ENCODE data around the gene VPS16. TPM values are rescaled to one million over a fixed set of nuclear protein-coding genes. Genes with fewer than 3 reads are reported as not detected.
"Not testable (repeated sequence)": the region's sequence is repeated elsewhere in the genome, so short reads cannot be mapped to it uniquely, and the experiment has no call there.

Gene VPS16
- total RNA-seq, 1 experiment from 2014 or later = 22.2 TPM

DNA sequence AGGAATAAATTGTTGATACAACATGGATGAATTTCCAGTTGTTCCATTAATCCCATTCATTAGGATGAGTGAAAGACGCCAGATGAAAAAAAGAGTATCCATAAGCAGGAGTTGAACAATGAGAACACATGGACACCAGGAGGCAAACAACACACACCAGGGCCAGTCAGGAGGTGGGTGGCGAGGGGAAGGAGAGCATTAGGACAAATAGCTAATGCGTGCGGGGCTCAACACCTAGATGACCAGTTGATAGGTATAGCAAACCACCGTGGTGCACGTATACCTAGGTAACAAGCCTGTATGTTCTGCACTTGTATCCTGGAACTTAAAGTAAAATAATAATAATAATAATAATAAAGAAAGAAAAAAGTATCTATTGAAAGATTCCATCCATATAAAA, 11.2 kb upstream of the VPS16 start:
- TF ChIP-seq, protein P1, sequence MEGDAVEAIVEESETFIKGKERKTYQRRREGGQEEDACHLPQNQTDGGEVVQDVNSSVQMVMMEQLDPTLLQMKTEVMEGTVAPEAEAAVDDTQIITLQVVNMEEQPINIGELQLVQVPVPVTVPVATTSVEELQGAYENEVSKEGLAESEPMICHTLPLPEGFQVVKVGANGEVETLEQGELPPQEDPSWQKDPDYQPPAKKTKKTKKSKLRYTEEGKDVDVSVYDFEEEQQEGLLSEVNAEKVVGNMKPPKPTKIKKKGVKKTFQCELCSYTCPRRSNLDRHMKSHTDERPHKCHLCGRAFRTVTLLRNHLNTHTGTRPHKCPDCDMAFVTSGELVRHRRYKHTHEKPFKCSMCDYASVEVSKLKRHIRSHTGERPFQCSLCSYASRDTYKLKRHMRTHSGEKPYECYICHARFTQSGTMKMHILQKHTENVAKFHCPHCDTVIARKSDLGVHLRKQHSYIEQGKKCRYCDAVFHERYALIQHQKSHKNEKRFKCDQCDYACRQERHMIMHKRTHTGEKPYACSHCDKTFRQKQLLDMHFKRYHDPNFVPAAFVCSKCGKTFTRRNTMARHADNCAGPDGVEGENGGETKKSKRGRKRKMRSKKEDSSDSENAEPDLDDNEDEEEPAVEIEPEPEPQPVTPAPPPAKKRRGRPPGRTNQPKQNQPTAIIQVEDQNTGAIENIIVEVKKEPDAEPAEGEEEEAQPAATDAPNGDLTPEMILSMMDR (IDR thresholded peaks at IDR 0.05; ENCODE audit: unreplicated experiment) = no peak
- Mint-ChIP-seq H3K27me3 (ENCODE audit: unreplicated experiment) (peaks cover 36% of the 10 kb centered on the region), H3K9me3 (ENCODE audit: low read depth, unreplicated experiment) (no peaks in the 10 kb centered on the region), H3K36me3 (ENCODE audit: insufficient read depth, unreplicated experiment) (no peaks in the 10 kb centered on the region), H3K4me3 (ENCODE audit: low read depth, unreplicated experiment) (no peak overlapping the region), H3K27ac (ENCODE audit: unreplicated experiment) (no peak overlapping the region), H3K4me1 (ENCODE audit: low read depth, unreplicated experiment) (no peaks in the 10 kb centered on the region)
- CTCF ChIA-PET = no interaction called here
- BruUV-seq (replicated peaks) = no TSS peak
- DNase-seq = no peak
- intact Hi-C loops (cut with micrococcal nuclease; ENCODE audit: unreplicated experiment) = no loop called here

DNA sequence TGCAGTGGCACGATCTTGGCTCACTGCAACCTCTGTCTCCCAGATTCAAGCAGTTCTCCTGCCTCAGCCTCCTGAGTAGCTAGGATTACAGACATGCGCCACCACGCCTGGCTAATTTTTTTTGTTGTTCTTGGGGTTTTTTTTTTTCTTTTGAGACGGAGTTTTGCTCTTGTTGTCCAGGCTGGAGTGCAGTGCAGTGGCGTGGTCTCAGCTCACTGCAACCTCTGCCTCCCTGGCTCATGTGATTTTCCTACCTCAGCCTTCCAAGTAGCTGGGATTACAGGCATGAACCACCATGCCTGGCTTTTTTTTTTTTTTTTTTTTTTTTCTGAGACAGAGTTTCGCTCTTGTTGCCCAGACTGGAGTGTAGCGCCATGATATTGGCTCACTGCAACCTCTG, 9.3 kb upstream of the VPS16 start:
- DNase-seq; H3K36me3 Mint-ChIP-seq (ENCODE audit: insufficient read depth, unreplicated experiment); H3K27ac Mint-ChIP-seq (ENCODE audit: unreplicated experiment); H3K4me1 Mint-ChIP-seq (ENCODE audit: low read depth, unreplicated experiment); H3K4me3 Mint-ChIP-seq (ENCODE audit: low read depth, unreplicated experiment); intact Hi-C loops (cut with micrococcal nuclease; ENCODE audit: unreplicated experiment); H3K9me3 Mint-ChIP-seq (ENCODE audit: low read depth, unreplicated experiment); BruUV-seq (replicated peaks): not testable (repeated sequence)
- CTCF ChIA-PET = interaction anchor here (0.7 kb wide), 1 partner anchor 308 kb away, joined by 3 read pairs; no protein-coding TSS in a partner anchor
- H3K27me3 Mint-ChIP-seq (ENCODE audit: unreplicated experiment) = peaks cover 30% of the 10 kb centered on the region

DNA sequence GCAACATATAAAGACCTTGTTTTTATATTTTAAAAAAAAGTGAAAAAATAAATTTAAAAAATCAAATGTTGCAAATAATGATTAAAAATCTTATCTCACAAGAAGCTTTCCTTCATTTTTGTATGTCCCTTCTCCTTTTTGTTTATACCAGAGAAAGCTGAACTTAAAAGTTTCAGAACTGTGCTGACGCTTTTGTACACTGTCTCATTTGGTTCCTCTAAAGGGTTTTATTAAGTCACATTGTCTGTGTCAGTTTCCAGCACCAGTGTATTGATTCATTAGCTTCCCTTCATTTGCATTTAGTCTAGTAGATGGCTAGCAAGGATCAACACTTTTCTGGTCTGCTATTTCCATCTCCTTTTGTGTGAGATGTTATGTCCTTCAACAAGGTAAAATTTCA, 6.8 kb upstream of the VPS16 start:
- no peak overlapping the region for H3K4me3 Mint-ChIP-seq (ENCODE audit: low read depth, unreplicated experiment)
- DNase-seq = no peak
- intact Hi-C loops (cut with micrococcal nuclease; ENCODE audit: unreplicated experiment) = no loop called here
- TF ChIP-seq, protein P1 (IDR thresholded peaks at IDR 0.05; ENCODE audit: unreplicated experiment) = no peak
- no peaks in the 10 kb centered on the region for H3K9me3 Mint-ChIP-seq (ENCODE audit: low read depth, unreplicated experiment)
- H3K27me3 Mint-ChIP-seq (ENCODE audit: unreplicated experiment) = peaks cover 6% of the 10 kb centered on the region
- no TSS peak for BruUV-seq (replicated peaks)
- CTCF ChIA-PET = no interaction called here
- H3K4me1 Mint-ChIP-seq (ENCODE audit: low read depth, unreplicated experiment) = no peaks in the 10 kb centered on the region
- H3K36me3 Mint-ChIP-seq (ENCODE audit: insufficient read depth, unreplicated experiment) = peaks cover 11% of the 10 kb centered on the region
- no peak overlapping the region for H3K27ac Mint-ChIP-seq (ENCODE audit: unreplicated experiment)

DNA sequence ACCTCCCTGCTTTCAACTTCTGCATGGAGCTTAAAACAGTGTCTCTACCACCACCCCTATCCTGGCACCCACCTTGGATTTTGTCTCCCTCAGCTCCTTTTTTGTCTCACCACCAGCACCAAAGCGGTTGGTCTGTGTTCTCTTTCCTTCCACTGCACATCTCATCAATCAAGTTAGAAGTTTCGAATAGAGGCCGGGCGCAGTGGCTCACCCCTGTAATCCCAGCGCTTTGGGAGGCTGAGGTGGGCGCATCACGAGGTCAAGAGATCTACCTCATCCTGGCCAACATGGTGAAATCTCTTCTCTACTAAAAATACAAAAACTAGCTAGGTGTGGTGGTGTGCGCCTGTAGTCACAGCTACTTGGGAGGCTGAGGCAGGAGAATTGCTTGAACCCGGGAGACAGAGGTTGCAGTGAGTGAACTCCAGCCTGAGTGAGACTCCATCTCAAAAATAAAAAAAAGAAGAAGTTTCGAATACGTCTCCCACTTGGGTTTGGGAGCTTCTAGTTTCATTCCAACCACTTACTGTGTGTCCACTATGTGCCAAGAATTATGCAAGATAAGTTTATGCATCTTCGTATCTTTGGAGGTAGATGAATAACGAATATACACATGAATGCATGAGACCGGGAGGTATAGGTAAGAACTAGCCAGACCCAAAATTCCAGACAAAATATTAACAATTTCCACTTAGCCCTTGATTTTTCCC, 6.0 kb upstream of the VPS16 start:
- TF ChIP-seq, protein P1 (IDR thresholded peaks at IDR 0.05; ENCODE audit: unreplicated experiment) = no peak
- DNase-seq = no peak
- H3K36me3 Mint-ChIP-seq (ENCODE audit: insufficient read depth, unreplicated experiment) = peaks cover 17% of the 10 kb centered on the region
- no TSS peak for BruUV-seq (replicated peaks)
- H3K4me1 Mint-ChIP-seq (ENCODE audit: low read depth, unreplicated experiment) = peaks cover 6% of the 10 kb centered on the region
- no peaks in the 10 kb centered on the region for H3K27me3 Mint-ChIP-seq (ENCODE audit: unreplicated experiment)
- no peak overlapping the region for H3K27ac Mint-ChIP-seq (ENCODE audit: unreplicated experiment)
- intact Hi-C loops (cut with micrococcal nuclease; ENCODE audit: unreplicated experiment) = no loop called here
- no peaks in the 10 kb centered on the region for H3K9me3 Mint-ChIP-seq (ENCODE audit: low read depth, unreplicated experiment)
- H3K4me3 Mint-ChIP-seq (ENCODE audit: low read depth, unreplicated experiment) = no peak overlapping the region
- CTCF ChIA-PET = no interaction called here

DNA sequence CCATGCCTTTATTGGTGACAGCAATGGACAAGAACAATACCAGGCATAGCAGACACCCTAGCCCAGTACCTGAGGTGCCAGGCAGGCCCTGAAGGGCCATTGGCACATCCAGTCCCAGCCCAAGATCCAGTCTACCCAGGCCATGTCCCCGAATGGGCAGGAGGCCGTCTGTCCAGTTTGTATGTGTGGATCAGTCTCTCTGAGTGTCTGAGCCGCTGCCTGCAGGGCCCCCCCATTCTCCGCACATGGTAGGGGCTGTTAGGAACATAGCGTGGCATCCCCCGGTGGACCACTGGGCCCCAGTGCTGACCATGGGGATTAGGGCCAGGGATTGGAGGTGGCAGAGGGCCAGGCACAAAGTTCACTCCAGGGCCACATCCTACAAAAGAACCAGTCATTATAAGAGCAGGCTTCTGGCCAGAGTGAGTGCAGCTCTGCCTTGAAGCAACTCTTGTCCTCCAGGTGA, 5.2 kb upstream of the VPS16 start:
- BruUV-seq (replicated peaks) = TSS peak; percentile 1
- intact Hi-C loops (cut with micrococcal nuclease; ENCODE audit: unreplicated experiment) = no loop called here

More for the DNA sequence above, 5.2 kb upstream of the VPS16 start:
- no peak for DNase-seq
- H3K36me3 Mint-ChIP-seq (ENCODE audit: insufficient read depth, unreplicated experiment) = peaks cover 23% of the 10 kb centered on the region
- H3K9me3 Mint-ChIP-seq (ENCODE audit: low read depth, unreplicated experiment) = no peaks in the 10 kb centered on the region
- H3K4me1 Mint-ChIP-seq (ENCODE audit: low read depth, unreplicated experiment) = peaks cover 8% of the 10 kb centered on the region
- TF ChIP-seq, protein P1 (IDR thresholded peaks at IDR 0.05; ENCODE audit: unreplicated experiment) = no peak
- CTCF ChIA-PET = no interaction called here
- H3K27me3 Mint-ChIP-seq (ENCODE audit: unreplicated experiment) = no peaks in the 10 kb centered on the region
- H3K27ac Mint-ChIP-seq (ENCODE audit: unreplicated experiment) = no peak overlapping the region
- H3K4me3 Mint-ChIP-seq (ENCODE audit: low read depth, unreplicated experiment) = no peak overlapping the region
